Ascending aorta (tissue), 2 donors: Measurements from ENCODE around the gene LINGO4. TPM values are rescaled to one million over a fixed set of nuclear protein-coding genes. Genes with fewer than 3 reads are reported as not detected.

Experiments used
- DNase-seq, 2 donors: peaks; one replicate each; pipeline ENCODE4 v3.0.0-alpha.2; 2019; ENCODE audit warnings: low spot score in 2 of 2
- H3K27ac ChIP-seq, 2 donors: fragments of 200-600 bp; sonication (generic); one replicate each; pipeline ENCODE4 v1.5.1; 2016 to 2017; ENCODE audit warnings: mild to moderate bottlenecking in 1 of 2
- H3K27me3 ChIP-seq: fragments of 200-600 bp; sonication (generic); one replicate; pipeline ENCODE4 v1.5.1; 2017
- H3K36me3 ChIP-seq, 2 donors: fragments of 200-600 bp; sonication (generic); one replicate each; pipeline ENCODE4 v1.5.1; 2016
- H3K4me1 ChIP-seq, 2 donors: fragments of 200-600 bp; sonication (generic); one replicate each; pipeline ENCODE4 v1.5.1; 2016 to 2017; ENCODE audit warnings: mild to moderate bottlenecking in 1 of 2
- H3K4me3 ChIP-seq, 2 donors: fragments of 200-600 bp; sonication (generic); one replicate each; pipeline ENCODE4 v1.5.1; 2016 to 2017; ENCODE audit warnings: mild to moderate bottlenecking in 1 of 2
- H3K9me3 ChIP-seq, 2 donors: fragments of 200-600 bp; sonication (generic); one replicate each; pipeline ENCODE4 v1.5.1; 2016
- intact Hi-C: fragments of 100-400 bp; cut with DNase I; formaldehyde crosslinking; loops from one replicate; pipeline ENCODE4 v1.15.1; 2023
- total RNA-seq: library from RNA; depleted of rRNA; stranded (reverse); fragments of >200 nt; gene quantifications from one replicate; pipeline ENCODE4 v1.1.0, GENCODE V29; 2016
- TF ChIP-seq, protein P1 (sequence below), 3 experiments: fragments of 200-600 bp in 2 of 3; fragments of 450-650 bp in 1 of 3; sonication (generic) in 2 of 3; IDR thresholded peaks; one replicate each; pipeline ENCODE4 v1.5.1; 2016 to 2019; ENCODE audit warnings: antibody characterized with exemption in 3 of 3, mild to moderate bottlenecking in 1 of 3, moderate library complexity in 1 of 3

The LINGO4 gene
- total RNA-seq, 1 donor from 2014 or later = not detected

DNA sequence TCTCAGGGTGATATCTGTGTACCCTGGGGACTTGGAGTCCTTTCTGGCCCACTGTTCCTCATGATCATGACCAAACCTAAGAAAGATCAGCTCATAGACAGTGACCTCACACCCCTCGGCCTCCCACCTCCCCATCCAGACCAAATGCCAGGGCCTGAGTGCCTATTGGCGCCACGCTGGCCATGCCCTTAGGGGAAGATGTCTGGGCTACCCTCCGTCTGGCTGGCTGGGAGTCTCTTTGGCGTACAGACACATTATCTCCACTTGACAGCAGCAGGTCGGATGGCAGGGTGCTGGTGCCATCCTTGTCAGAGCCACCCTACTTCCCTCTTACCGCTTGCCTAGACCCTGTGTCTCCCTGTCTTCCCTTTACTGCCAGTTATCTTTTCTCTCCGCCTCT lies 18.0 kb upstream of the LINGO4 start:
- Histone ChIP-seq H3K4me3 (no peak overlapping the region), H3K36me3 (no peaks in the 10 kb centered on the region), H3K4me1 (no peaks in the 10 kb centered on the region), H3K9me3 (no peaks in the 10 kb centered on the region), H3K27me3 (no peaks in the 10 kb centered on the region), H3K27ac (no peak overlapping the region)
- no peak for DNase-seq
- TF ChIP-seq, protein P1, sequence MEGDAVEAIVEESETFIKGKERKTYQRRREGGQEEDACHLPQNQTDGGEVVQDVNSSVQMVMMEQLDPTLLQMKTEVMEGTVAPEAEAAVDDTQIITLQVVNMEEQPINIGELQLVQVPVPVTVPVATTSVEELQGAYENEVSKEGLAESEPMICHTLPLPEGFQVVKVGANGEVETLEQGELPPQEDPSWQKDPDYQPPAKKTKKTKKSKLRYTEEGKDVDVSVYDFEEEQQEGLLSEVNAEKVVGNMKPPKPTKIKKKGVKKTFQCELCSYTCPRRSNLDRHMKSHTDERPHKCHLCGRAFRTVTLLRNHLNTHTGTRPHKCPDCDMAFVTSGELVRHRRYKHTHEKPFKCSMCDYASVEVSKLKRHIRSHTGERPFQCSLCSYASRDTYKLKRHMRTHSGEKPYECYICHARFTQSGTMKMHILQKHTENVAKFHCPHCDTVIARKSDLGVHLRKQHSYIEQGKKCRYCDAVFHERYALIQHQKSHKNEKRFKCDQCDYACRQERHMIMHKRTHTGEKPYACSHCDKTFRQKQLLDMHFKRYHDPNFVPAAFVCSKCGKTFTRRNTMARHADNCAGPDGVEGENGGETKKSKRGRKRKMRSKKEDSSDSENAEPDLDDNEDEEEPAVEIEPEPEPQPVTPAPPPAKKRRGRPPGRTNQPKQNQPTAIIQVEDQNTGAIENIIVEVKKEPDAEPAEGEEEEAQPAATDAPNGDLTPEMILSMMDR (IDR thresholded peaks at IDR 0.05) = no peak
- intact Hi-C loops = no loop called here

DNA sequence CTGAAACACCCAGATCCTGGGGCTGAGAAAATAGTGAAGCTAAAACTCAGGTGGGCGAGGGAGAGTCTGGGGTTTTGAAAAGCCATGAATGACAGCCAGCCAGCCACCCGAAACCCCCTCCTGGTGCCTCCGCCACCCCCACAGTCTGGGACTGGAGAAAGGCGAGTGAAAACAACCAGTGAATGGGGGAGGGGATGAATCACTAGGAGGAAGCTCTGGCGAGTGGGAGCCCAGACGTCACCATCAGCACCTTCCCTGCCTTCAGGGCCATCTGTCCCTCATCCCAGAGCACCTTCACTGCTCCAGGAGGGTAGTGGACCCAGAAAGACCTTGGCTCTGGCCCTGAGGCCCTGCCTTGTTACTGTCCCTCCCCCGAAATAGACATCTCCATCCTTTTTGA lies 17.2 kb upstream of the LINGO4 start:
- Histone ChIP-seq H3K27ac (no peak overlapping the region), H3K4me3 (no peak overlapping the region), H3K27me3 (no peaks in the 10 kb centered on the region), H3K9me3 (no peaks in the 10 kb centered on the region), H3K4me1 (no peaks in the 10 kb centered on the region), H3K36me3 (no peaks in the 10 kb centered on the region)
- intact Hi-C loops = no loop called here
- no peak for DNase-seq
- TF ChIP-seq, protein P1 (IDR thresholded peaks at IDR 0.05) = no peak

DNA sequence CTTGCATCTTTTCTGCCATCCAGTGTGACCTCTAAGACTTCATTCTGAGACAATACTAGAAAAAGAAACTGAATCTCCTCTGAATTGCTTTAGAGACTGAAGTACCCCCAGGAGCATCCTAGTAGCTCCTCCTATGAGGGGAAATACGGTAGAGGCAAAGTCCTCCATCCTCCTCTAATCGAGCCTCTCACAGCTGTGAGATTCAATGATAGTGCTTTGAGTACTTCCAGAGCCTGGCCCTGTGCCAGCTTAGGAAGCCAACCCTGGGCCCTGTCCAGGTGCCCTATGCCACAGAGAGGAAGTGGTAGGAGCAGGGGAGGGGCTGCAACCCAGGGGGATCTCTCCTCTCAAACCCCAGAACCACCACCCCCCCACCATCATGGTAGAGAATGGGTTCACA lies 15.7 kb upstream of the LINGO4 start:
- H3K27me3 ChIP-seq = no peaks in the 10 kb centered on the region
- no peaks in the 10 kb centered on the region for H3K9me3 ChIP-seq
- H3K27ac ChIP-seq = no peak overlapping the region
- no peak for DNase-seq
- TF ChIP-seq, protein P1 (IDR thresholded peaks at IDR 0.05) = no peak
- H3K36me3 ChIP-seq = no peaks in the 10 kb centered on the region
- intact Hi-C loops = no loop called here
- no peaks in the 10 kb centered on the region for H3K4me1 ChIP-seq
- H3K4me3 ChIP-seq = no peak overlapping the region

DNA sequence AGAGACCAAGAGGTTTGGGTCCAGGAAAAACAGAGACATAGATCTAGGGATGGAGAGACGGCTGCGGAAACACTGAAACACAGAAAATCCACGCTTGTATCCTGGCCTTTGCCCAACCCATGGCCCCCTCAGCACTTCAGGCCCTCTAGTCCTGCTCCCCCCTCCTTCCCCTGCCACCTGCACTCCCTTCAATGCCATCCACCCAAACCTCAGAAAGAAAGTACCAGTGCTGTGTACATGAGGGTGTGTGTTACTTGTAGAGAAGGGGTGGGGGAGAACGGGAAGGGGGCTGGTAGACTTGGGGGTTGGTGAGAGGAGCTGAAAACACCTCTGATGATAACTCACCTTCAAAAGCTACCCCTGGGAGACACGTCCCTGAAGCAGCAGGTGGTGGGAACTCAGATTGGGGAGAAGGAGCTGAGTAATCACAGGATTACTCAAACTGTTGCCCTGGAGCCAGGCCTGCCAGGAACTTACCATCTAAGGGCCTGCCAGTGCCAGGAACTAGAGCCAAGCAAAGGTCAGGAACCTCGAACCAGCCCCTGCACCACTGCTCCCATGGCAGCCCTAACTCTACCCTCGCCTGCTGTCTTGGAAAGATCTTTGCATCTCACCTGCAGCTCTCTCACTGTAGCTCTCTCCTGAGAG lies 14.9 kb upstream of the LINGO4 start:
- no peaks in the 10 kb centered on the region for H3K4me1 ChIP-seq
- TF ChIP-seq, protein P1 (IDR thresholded peaks at IDR 0.05) = no peak
- no peak overlapping the region for H3K4me3 ChIP-seq
- H3K27ac ChIP-seq = no peak overlapping the region
- no peaks in the 10 kb centered on the region for H3K27me3 ChIP-seq
- no peak for DNase-seq
- intact Hi-C loops = no loop called here
- no peaks in the 10 kb centered on the region for H3K9me3 ChIP-seq
- no peaks in the 10 kb centered on the region for H3K36me3 ChIP-seq

DNA sequence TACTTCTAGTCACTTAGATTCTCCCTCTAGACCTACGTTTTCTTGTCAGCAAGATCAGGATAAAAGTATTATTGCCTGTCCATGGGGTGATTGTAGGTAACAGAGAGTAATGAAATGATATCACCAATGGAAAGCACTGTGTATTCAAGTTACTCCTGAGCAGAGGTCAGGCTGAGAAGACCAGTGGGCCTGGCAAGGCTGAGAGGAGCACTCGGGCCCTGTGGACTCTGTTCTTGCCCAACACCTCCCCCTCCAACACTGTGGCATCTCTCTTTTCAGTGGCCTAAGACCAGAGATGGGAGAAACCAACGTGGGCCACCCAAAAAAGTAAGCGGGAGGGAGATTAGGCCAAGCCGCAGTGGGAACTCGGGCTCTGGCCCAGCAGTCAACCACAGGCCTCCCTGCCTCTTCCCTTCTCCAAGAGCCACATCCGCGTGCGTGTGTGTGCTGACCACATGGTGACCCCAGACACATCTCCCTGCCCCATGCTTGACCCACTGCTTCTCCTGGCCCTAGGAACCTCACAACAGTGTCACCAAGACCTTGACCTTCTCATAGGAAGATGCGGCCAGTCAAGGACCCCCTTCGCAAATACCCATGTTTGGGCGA lies 14.1 kb upstream of the LINGO4 start:
- Histone ChIP-seq H3K4me3 (no peak overlapping the region), H3K9me3 (no peaks in the 10 kb centered on the region), H3K27ac (no peak overlapping the region), H3K27me3 (no peaks in the 10 kb centered on the region), H3K4me1 (no peaks in the 10 kb centered on the region), H3K36me3 (no peaks in the 10 kb centered on the region)
- intact Hi-C loops = no loop called here
- DNase-seq = no peak
- TF ChIP-seq, protein P1 (IDR thresholded peaks at IDR 0.05) = no peak
